Inflammatory macrophage treated with lipopolysaccharide for 1 hour (primary cell): ENCODE data around the gene FGF21.
"Not testable (repeated sequence)": the region's sequence is repeated elsewhere in the genome, so short reads cannot be mapped to it uniquely, and the experiment has no call there.

ENCODE experiments used
- DNase-seq, 2 donors: peaks; one replicate each; pipeline ENCODE4 v3.0.0-alpha.2; 2020 to 2022

Gene FGF21

DNA sequence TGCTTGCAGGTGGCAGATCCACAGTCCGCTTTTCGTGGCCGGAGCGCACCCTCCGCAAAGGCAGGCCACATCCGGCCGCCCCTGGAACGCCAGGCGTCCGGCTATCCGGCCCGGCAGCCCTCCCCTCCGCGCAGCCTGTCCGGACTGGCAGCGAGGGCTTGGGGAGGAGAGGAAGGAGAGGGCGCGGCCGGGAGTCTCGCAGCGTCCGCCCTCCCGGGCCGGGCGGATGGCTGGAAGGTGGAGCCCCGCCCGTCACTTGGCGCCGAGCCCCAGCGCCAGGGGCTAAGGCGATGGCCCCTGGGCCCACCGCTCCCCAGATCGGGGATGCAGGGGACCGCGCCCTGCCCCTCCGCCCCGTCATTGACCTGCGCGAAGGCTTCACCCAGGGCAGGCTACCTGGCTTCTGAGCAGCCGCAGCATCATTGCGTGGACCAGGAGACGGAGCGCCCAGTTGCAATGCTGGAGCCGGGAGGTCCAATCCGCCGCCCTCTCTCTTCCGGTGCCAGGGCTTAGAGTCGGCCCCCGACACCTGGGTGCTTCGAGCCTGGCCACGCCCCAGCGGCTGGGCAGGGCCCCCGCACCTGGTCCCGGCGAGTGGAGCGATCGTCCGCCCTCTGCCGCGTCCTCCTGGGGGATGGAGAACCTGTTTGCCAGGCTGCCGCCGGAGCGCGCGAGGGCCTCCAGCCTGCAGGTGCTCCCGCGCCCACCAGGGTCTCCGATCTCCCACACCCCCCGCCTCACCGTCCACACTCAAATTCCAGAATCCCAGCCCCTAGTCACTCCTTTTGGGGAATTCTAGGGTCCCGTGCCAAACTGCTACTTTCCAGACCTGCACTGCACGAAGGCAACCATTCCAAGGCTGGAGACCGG, 2.6 kb upstream of the FGF21 start, which contains the start of gene FUT1:
FUT1 (minus strand) TSS at position 146 of the 870 bp plus-strand sequence. CDS start 1,360 bp downstream, outside the sequence.
- DNase-seq, result no peak

DNA sequence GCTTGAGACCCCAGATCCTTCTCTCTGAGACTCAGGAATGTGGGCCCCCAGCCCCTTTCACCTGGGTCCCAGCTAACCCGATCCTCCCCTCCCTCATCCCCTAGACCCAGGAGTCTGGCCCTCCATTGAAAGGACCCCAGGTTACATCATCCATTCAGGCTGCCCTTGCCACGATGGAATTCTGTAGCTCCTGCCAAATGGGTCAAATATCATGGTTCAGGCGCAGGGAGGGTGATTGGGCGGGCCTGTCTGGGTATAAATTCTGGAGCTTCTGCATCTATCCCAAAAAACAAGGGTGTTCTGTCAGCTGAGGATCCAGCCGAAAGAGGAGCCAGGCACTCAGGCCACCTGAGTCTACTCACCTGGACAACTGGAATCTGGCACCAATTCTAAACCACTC, 463 bp downstream of the FGF21 start:
- no peak for DNase-seq

- DNase-seq, result no peak
These were observed 888 bp downstream of the FGF21 start for GRCh38 chr19:48756212-48756611.

DNA sequence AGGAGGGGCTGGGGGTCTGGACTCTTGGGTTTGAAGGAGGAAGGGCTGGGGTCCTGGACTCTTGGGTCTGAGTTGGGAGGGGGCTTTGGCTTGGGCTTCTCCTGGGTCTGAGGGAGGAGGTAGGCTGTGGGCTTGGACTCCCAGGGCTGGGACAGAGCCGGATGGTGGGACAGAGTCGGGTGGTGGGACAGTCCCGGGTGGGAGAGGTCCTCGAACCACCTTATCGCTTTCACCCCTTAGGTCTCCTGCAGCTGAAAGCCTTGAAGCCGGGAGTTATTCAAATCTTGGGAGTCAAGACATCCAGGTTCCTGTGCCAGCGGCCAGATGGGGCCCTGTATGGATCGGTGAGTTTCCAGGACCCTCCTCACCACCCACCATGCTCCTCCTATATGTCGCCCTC, 1.4 kb downstream of the FGF21 start:
- no peak for DNase-seq

- no peak for DNase-seq
These were observed 1.9 kb downstream of the FGF21 start for GRCh38 chr19:48757089-48757675.

GRCh38 chr19:48757741-48758144, 2.4 kb downstream of the FGF21 start:
- DNase-seq, result no peak

DNA sequence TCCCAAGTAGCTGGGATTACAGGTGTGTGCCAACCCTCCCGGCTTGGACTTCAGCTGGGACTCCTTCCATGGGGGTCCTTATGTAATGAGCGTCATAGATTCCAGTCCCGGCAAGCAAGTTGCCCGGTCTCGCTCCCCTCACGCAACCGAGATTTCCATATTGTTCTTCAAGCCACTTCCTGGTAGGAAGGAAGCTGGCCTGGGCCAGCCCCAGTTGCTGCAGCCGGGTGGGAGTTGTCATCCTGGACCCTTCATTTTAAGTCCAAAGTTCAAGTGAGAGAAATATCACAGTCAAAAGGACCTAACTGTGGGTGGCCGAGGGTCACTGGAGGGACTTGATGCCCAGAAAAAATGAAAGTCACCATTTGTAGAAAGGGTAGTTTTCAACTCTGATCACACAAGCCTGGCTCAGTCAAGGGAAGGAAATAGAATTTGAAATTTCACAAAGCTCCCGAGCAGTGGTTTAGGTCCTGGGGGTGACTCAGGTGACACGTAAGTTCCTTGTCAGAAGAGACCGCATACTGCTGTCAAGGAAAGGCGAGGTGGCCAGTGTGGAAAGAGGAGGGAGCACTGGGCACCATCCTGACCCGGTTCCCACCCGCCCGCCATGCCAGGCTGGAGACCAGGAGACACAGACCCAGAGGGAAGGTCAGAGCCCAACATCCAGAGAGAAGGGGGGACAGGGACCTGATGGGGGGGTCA, 5.3 kb downstream of the FGF21 start:
- DNase-seq, result no peak

DNA sequence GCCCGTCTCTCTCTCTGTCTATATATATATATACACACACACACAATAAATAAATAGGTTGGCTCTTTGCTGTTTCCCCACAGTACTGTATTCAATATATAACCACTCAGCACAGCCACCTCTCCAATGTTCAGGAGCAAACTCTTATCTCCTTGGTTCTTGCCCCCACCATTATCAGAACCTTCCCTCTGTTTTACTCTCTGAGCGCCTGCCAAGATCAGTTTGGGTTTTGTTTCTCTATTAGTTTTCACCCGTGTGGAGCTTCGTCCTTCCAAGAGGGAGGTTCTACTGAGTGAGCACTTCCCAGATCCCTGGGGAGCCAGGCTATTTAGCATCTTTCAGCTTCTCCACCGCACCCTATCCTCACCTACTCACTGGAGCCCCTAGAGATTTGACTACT, 10.5 kb downstream of the FGF21 start:
- not testable (repeated sequence) for DNase-seq

DNA sequence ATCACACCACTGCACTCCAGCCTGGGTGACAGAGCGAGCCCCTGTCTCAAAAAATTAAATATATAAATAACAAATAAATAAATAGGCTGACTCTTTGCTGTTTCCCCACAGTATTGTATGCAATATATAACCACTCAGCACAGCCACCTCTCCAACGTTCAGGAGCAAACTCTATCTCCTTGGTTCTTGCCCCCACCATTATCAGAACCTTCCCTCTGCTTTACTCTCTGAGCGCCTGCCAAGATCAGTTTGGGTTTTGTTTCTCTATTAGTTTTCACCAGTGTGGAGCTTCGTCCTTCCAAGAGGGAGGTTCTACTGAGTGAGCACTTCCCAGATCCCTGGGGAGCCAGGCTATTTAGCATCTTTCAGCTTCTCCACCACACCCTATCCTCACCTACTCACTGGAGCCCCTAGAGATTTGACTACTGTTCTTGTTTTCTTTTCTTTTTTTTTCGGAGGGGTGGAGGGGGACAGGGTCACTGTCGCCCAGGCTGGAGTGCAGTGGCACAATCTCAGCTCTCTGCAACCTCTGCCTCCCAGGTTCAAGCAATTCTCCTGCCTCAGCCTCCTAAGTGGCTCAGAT, 12.9 kb downstream of the FGF21 start:
- DNase-seq, result not testable (repeated sequence)

GRCh38 chr19:48768994-48769713, 13.8 kb downstream of the FGF21 start:
- peak; percentile 32 to 52 for DNase-seq

- DNase-seq, result no peak
These were observed 14.9 kb downstream of the FGF21 start for GRCh38 chr19:48770266-48770665.

DNA sequence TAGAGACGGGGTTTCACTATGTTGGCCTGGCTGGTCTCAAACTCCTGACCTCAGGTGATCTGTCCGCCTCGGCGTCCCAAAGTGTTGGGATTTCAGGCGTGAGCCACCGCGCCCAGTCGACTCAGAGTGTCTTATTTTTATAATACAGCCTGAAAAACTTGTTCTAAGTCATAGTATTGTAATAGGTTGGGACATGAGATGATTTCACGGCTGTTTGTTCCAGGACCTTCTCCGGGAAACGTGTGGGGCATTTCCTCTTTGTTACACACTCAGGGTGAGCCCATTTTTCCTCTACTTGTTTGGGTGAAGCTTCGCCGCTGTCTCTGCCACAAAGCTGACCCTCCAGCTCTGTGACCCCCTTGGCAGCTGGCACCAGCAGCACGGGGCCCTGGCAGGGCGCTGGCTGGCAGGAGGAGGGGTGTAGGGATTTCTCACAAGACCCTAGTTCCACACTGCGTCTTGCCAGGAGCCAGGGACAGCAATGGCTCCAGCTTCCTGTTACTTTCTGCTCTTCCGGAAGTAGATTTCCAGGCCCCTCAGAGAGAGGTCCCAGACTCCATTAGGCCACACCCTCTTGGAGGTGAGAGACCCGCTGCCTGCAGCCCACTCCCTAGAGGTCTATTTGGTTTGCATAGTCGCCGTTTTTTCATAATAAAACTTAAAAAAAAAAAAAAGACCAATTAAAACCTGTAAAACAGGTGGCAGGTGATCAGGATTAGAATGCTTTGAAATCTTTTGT, 15.6 kb downstream of the FGF21 start:
- DNase-seq, result no peak

GRCh38 chr19:48772503-48772953, 17.2 kb downstream of the FGF21 start:
- no peak for DNase-seq

- no peak for DNase-seq
These were observed 21.8 kb downstream of the FGF21 start for GRCh38 chr19:48777139-48777538.

GRCh38 chr19:48777720-48778119, 22.4 kb downstream of the FGF21 start:
- DNase-seq, result no peak

- no peak for DNase-seq
These were observed 24.3 kb downstream of the FGF21 start for GRCh38 chr19:48779636-48780035.

GRCh38 chr19:48780631-48781391, 25.5 kb downstream of the FGF21 start:
- DNase-seq, result peak; percentile 78 to 85

DNA sequence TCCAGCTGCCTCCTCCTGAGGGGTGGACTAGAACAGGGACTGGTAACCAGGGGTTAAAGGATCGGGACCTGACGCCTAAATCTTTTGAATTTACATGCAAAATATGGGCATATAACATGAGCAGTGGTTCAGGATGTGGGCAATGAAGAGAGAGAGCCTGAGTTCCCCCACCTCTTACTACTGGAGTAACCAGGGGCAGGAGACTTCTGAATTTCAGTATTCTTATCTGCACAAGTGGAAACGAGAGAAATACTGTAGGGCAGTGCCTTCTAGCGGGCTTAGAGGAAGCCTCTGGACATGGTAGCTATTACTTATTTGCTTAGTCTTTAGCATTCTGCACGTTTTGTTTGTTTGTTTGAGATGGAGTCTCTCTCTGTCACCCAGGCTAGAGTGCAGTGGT, 29.2 kb downstream of the FGF21 start:
- no peak for DNase-seq

DNA sequence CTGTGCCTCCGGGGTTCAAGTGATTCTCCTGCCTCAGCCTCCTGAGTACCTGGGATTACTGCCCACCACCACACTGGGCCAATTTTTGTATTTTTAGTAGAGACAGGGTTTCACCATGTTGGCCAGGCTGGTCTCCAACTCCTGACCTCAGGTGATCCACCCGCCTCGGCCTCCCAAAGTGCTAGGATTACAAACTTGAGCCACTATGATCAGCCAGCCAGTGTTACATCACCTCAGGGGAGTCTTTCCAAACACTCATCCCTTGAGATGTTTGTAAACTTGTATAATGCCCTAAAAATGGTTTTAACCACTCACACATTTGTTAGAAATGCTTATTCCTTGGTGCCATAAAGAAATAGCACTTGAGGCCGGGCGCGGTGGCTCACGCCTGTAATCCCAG, 31.1 kb downstream of the FGF21 start:
- DNase-seq, result not testable (repeated sequence)

GRCh38 chr19:48787331-48787730, 32.0 kb downstream of the FGF21 start:
- DNase-seq, result not testable (repeated sequence)

GRCh38 chr19:48793271-48793670, 37.9 kb downstream of the FGF21 start:
- no peak for DNase-seq
